HCT116 (cell line): ENCODE results near the gene ABCA3.

Experiments
- CEBPB ChIP-seq: IDR thresholded peaks from 2 replicates; pipeline ENCODE4 v1.6.1; 2012; ENCODE audit warnings: low read depth
- CTCF ChIP-seq, 3 experiments: fragments of 200-600 bp in 1 of 3; sonication (generic) in 1 of 3; IDR thresholded peaks in 2 of 3; conservative IDR thresholded peaks in 1 of 3; 2 replicates each; pipeline ENCODE4 v1.5.1; 2012 to 2017; ENCODE audit warnings: low read depth in 2 of 3, low read length in 2 of 3, antibody characterized with exemption in 1 of 3, borderline replicate concordance in 1 of 3, control low read depth in 1 of 3, mild to moderate bottlenecking in 1 of 3, mixed read lengths in 1 of 3, mixed run types in 1 of 3, moderate library complexity in 1 of 3; ENCODE audit not compliant: insufficient read depth in 1 of 3
- POLR2AphosphoS5 ChIP-seq: IDR thresholded peaks from 2 replicates; pipeline ENCODE4 v1.6.1; 2011; ENCODE audit warnings: mild to moderate bottlenecking, low read depth, low read length, moderate library complexity

- no peak for TF ChIP-seq CTCF (IDR thresholded peaks at IDR 0.05 in 2 of 3, conservative IDR thresholded peaks at IDR 0.05 in 1 of 3; ENCODE audit: borderline replicate concordance in 1 of 3, insufficient read depth in 1 of 3, low read depth in 2 of 3, low read length in 2 of 3)
- TF ChIP-seq CEBPB = no peak
- no peak for TF ChIP-seq POLR2AphosphoS5
Observed at GRCh38 chr16:2337431-2338296, 2.9 kb downstream of the ABCA3 start.
